Measurements from ENCODE around the gene PDE12.

- TF ChIP-seq CTCF (IDR thresholded peaks at IDR 0.05; ENCODE audit: insufficient read depth, low read depth, low read length): no peak
- TF ChIP-seq EZH2 (IDR thresholded peaks at IDR 0.05; ENCODE audit: insufficient read depth, low read length): no peak
Observed at GRCh38 chr3:57605683-57606082, 49.6 kb downstream of the PDE12 start.

All from astrocyte (in vitro differentiated cells and primary cell).